Panc1 (cell line): Measurements from ENCODE around the gene LRP3. TPM values are rescaled to one million over a fixed set of nuclear protein-coding genes. Genes with fewer than 3 reads are reported as not detected.
"Not testable (repeated sequence)": the region's sequence is repeated elsewhere in the genome, so short reads cannot be mapped to it uniquely, and the experiment has no call there.

ENCODE experiments used
- ATAC-seq: fragments of 200-7000 bp; cut with Tn5 transposase; 2 replicates; pipeline ENCODE4 v1.9.1; 2020; ENCODE audit warnings: mild to moderate bottlenecking, moderate library complexity
- BruUV-seq: library from RNA; stranded (reverse); fragments of 400-500 nt; replicated peaks from 2 replicates; lab custom pipeline; 2021; lab: Mats Ljungman, UMichigan
- CTCF ChIA-PET: fragments of 300-600 bp; sonication (Branson Sonifier 250); formaldehyde crosslinking; loops from one replicate; lab custom pipeline; 2022; ENCODE audit warnings: antibody characterized with exemption; lab: Charles Lee
- POLR2A ChIA-PET: fragments of 300-600 bp; sonication (Branson Sonifier 250); formaldehyde crosslinking; loops from one replicate; lab custom pipeline; 2022; ENCODE audit warnings: antibody characterized with exemption; lab: Charles Lee
- DNase-seq: peaks from one replicate; pipeline ENCODE4 v3.0.0-alpha.2; 2010; ENCODE audit warnings: low read depth, low spot score
- H3K27ac ChIP-seq: 2 replicates; pipeline ENCODE4 v1.5.1; 2011; ENCODE audit warnings: mild to moderate bottlenecking, low read length, inconsistent platforms
- H3K27me3 ChIP-seq: fragments of 200-500 bp; sonication (Bioruptor generic); 2 replicates; pipeline ENCODE4 v1.6.0; 2014; ENCODE audit warnings: low read length, inconsistent platforms; ENCODE audit not compliant: control insufficient read depth, insufficient read depth
- H3K36me3 ChIP-seq: fragments of 200-500 bp; sonication (Bioruptor generic); 2 replicates; pipeline ENCODE4 v1.5.1; 2014; ENCODE audit warnings: inconsistent platforms, mild to moderate bottlenecking, low read length, moderate library complexity; ENCODE audit not compliant: control insufficient read depth, insufficient read depth
- H3K4me1 ChIP-seq: 2 replicates; pipeline ENCODE4 v1.5.1; 2011; ENCODE audit warnings: inconsistent platforms, mild to moderate bottlenecking, low read length, moderate library complexity; ENCODE audit not compliant: control insufficient read depth, insufficient read depth
- H3K4me3 ChIP-seq, 2 experiments: 2 replicates each; pipeline ENCODE4 v1.5.1; 2011 to 2012; ENCODE audit warnings: low read depth in 2 of 2, low read length in 2 of 2, mild to moderate bottlenecking in 2 of 2, inconsistent platforms in 1 of 2, moderate library complexity in 1 of 2
- H3K9me3 ChIP-seq: fragments of 200-500 bp; sonication (Bioruptor generic); 2 replicates; pipeline ENCODE4 v1.5.1; 2014; ENCODE audit warnings: low read depth, mild to moderate bottlenecking, inconsistent platforms, low read length, moderate library complexity; ENCODE audit not compliant: control insufficient read depth, insufficient read depth
- POLR2AphosphoS5 ChIP-seq: IDR thresholded peaks from 2 replicates; pipeline ENCODE4 v1.6.1; 2012; ENCODE audit warnings: mild to moderate bottlenecking, low read depth, low read length, moderate library complexity
- SIN3A ChIP-seq: IDR thresholded peaks from 2 replicates; pipeline ENCODE4 v1.6.1; 2012; ENCODE audit warnings: low read depth, mild to moderate bottlenecking, low read length, moderate library complexity, borderline replicate concordance; ENCODE audit not compliant: insufficient read depth
- TCF7L2 ChIP-seq: IDR thresholded peaks from 2 replicates; pipeline ENCODE4 v1.6.1; 2011; ENCODE audit warnings: mild to moderate bottlenecking, low read depth, low read length, inconsistent platforms
- in situ Hi-C: cut with HindIII; loops from 2 replicates; pipeline ENCODE4 v1.10.0; 2016; ENCODE audit warnings: low sequenced_read_pairs, low pct_unique_long_range_greater_than_20kb
- intact Hi-C: fragments of 100-400 bp; cut with micrococcal nuclease; formaldehyde crosslinking; loops from one replicate; pipeline ENCODE4 v1.10.0; 2022; ENCODE audit not compliant: unreplicated experiment
- total RNA-seq: library from RNA; stranded (reverse); gene quantifications from one replicate; pipeline ENCODE4 v1.2.1, GENCODE V29; 2021; ENCODE audit not compliant: unreplicated experiment
- TF ChIP-seq, protein P1 (sequence below): fragments of 450-650 bp; IDR thresholded peaks from 2 replicates; pipeline ENCODE4 v1.5.1; 2017; ENCODE audit warnings: mild to moderate bottlenecking
- TF ChIP-seq, protein P2 (sequence below), 2 experiments: IDR thresholded peaks; 2 replicates each; pipeline ENCODE4 v1.6.1; 2011 to 2012; ENCODE audit warnings: low read depth in 2 of 2, control low read depth in 1 of 2, low read length in 1 of 2, mild to moderate bottlenecking in 1 of 2, moderate library complexity in 1 of 2; ENCODE audit not compliant: insufficient read depth in 1 of 2

The LRP3 gene
- total RNA-seq, 1 experiment from 2014 or later, result 28.6 TPM

DNA sequence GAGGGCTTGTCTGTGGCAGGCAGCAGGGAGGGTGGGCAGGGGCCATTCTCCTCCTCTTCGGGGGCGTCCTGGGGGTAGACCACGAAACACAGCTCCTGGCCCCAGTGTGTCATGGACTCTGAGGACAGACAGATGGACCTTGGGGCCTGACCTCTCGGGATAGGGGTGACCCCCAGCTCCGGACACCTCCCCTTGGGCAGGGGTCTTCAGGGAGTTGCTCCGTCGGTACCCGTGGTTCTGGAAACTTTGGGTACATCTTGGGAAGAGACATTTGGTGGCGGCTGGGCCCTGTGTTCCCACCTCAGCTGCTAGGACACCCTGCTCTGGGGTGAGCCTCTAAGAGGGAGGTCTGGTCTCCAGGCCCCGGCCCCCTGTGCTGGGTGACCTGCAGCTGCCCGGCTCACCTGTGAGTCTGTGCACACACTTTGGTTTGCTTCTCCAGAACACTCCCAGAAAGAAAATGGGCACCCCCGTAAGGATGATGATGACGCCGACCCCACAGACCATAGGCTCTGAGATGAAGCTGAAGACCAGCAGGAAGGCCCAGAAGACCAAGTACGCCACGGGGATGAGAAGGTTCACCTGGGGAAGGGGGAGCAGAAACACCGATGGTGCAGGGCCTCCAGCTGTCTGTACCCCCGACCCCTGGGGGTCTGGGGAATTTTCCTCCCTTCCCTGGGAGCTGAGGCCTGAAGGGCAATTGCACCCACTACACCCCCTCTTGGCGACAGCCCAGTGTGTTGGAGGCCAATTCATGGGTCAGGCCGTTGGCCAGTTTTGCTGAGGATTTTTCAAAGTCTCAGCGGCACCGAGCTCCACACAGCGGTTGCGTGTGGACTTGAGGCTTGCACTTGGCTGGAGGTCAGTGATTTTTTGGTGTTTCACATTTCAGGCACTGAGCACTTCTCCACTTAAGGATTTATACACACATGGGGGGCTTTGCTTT, 15.0 kb downstream of the LRP3 start:
- ChIA-PET CTCF (interaction anchor here (0.7 to 1.0 kb wide), 2 partner anchors 10 to 25 kb away, joined by 3 to 5 read pairs; no protein-coding TSS in a partner anchor), POLR2A (no interaction called here)
- no peak for TF ChIP-seq POLR2AphosphoS5
- TF ChIP-seq, protein P1, sequence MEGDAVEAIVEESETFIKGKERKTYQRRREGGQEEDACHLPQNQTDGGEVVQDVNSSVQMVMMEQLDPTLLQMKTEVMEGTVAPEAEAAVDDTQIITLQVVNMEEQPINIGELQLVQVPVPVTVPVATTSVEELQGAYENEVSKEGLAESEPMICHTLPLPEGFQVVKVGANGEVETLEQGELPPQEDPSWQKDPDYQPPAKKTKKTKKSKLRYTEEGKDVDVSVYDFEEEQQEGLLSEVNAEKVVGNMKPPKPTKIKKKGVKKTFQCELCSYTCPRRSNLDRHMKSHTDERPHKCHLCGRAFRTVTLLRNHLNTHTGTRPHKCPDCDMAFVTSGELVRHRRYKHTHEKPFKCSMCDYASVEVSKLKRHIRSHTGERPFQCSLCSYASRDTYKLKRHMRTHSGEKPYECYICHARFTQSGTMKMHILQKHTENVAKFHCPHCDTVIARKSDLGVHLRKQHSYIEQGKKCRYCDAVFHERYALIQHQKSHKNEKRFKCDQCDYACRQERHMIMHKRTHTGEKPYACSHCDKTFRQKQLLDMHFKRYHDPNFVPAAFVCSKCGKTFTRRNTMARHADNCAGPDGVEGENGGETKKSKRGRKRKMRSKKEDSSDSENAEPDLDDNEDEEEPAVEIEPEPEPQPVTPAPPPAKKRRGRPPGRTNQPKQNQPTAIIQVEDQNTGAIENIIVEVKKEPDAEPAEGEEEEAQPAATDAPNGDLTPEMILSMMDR, result no peak
- TF ChIP-seq SIN3A, result no peak
- TF ChIP-seq, protein P2, sequence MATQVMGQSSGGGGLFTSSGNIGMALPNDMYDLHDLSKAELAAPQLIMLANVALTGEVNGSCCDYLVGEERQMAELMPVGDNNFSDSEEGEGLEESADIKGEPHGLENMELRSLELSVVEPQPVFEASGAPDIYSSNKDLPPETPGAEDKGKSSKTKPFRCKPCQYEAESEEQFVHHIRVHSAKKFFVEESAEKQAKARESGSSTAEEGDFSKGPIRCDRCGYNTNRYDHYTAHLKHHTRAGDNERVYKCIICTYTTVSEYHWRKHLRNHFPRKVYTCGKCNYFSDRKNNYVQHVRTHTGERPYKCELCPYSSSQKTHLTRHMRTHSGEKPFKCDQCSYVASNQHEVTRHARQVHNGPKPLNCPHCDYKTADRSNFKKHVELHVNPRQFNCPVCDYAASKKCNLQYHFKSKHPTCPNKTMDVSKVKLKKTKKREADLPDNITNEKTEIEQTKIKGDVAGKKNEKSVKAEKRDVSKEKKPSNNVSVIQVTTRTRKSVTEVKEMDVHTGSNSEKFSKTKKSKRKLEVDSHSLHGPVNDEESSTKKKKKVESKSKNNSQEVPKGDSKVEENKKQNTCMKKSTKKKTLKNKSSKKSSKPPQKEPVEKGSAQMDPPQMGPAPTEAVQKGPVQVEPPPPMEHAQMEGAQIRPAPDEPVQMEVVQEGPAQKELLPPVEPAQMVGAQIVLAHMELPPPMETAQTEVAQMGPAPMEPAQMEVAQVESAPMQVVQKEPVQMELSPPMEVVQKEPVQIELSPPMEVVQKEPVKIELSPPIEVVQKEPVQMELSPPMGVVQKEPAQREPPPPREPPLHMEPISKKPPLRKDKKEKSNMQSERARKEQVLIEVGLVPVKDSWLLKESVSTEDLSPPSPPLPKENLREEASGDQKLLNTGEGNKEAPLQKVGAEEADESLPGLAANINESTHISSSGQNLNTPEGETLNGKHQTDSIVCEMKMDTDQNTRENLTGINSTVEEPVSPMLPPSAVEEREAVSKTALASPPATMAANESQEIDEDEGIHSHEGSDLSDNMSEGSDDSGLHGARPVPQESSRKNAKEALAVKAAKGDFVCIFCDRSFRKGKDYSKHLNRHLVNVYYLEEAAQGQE (IDR thresholded peaks at IDR 0.05; ENCODE audit: insufficient read depth in 1 of 2, low read depth in 2 of 2, low read length in 1 of 2), result no peak
- no peak for TF ChIP-seq TCF7L2
- Histone ChIP-seq H3K4me1 (no peaks in the 10 kb centered on the region), H3K36me3 (no peaks in the 10 kb centered on the region), H3K27ac (no peak overlapping the region), H3K4me3 (no peak overlapping the region), H3K27me3 (no peaks in the 10 kb centered on the region), H3K9me3 (no peaks in the 10 kb centered on the region)
- ATAC-seq (no peak), DNase-seq (no peak)
- intact Hi-C loops, result no loop called here
- no TSS peak for BruUV-seq
- in situ Hi-C loops, result no loop called here

DNA sequence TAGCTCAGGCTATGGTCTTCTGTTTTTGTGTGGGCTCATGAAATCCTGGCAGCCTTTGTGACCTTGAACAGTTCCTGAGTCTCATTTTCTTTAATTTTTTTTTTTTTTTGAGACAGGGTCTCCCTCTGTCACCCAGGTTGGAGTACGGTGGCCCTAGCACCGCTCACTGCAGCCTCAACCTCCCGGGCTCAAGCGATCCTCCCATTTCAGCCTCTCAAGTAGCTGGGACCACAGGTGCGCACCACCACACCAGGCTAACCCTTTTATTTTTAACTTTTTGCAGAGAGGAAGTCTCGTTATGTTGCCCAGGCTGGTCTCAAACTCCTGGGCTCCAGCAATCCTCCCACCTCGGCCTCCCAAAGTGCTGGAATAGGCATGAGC, 15.7 kb downstream of the LRP3 start:
- H3K4me1 ChIP-seq, H3K27ac ChIP-seq, H3K27me3 ChIP-seq, intact Hi-C loops, in situ Hi-C loops, DNase-seq, H3K4me3 ChIP-seq, BruUV-seq, H3K36me3 ChIP-seq, POLR2A ChIA-PET, H3K9me3 ChIP-seq, ATAC-seq: not testable (repeated sequence)
- CTCF ChIA-PET, result interaction anchor here (0.6 to 1.0 kb wide), 3 partner anchors 9 to 26 kb away, joined by 3 to 5 read pairs (median 3); no protein-coding TSS in a partner anchor
